Right cardiac atrium (tissue), 5 donors: Measurements from ENCODE around the gene SLC12A3. TPM values are rescaled to one million over a fixed set of nuclear protein-coding genes. Genes with fewer than 3 reads are reported as not detected.
"Not testable (repeated sequence)": the region's sequence is repeated elsewhere in the genome, so short reads cannot be mapped to it uniquely, and the experiment has no call there.

ENCODE experiments used
- ATAC-seq, 2 donors: fragments of 200-7000 bp; cut with Tn5 transposase; one replicate each; pipeline versions ENCODE4 v1.8.0 to v1.9.1; 2020; ENCODE audit warnings: moderate library complexity in 2 of 2, mild to moderate bottlenecking in 1 of 2
- DNase-seq, 3 donors: peaks; one replicate each; pipeline ENCODE4 v3.0.0-alpha.2; 2020
- H3K27ac ChIP-seq: one replicate; pipeline ENCODE4 v1.5.1; 2013; ENCODE audit warnings: mild to moderate bottlenecking, low read length, control low read depth, moderate library complexity
- H3K27me3 ChIP-seq: one replicate; pipeline ENCODE4 v1.6.1; 2013; ENCODE audit not compliant: control insufficient read depth, insufficient read depth
- H3K4me1 ChIP-seq: one replicate; pipeline ENCODE4 v1.6.1; 2013; ENCODE audit warnings: low read length; ENCODE audit not compliant: control insufficient read depth, insufficient read depth
- H3K4me3 ChIP-seq: one replicate; pipeline ENCODE4 v1.5.1; 2013; ENCODE audit warnings: low read length, control low read depth
- H3K9me3 ChIP-seq: one replicate; pipeline ENCODE4 v1.6.1; 2013; ENCODE audit warnings: low read length; ENCODE audit not compliant: control insufficient read depth
- WGBS: extraction: QIAGEN DNeasy Blood & Tissue Kit; methylation state at CpG from one replicate; pipeline ENCODE4 v1.1.7; 2013; 5-methylcytosine and 5-hydroxymethylcytosine counted together
- intact Hi-C, 4 donors: fragments of 100-400 bp; cut with DNase I; formaldehyde crosslinking; loops; one replicate each; pipeline versions ENCODE4 v1.11.0 to v1.14.0; 2022 to 2023
- polyA plus RNA-seq: library from polyadenylated mRNA; stranded (reverse); fragments of 200-250 nt; gene quantifications from one replicate; pipeline ENCODE4 v1.2.3, GENCODE V29; 2013
- total RNA-seq, 4 donors: library from RNA; stranded (reverse); fragmentation: NEBNext Ultra II Directional; extraction: Animal tissue kit (Norgen Biotek cat#: 25700); gene quantifications; one replicate each; pipeline ENCODE4 v1.2.1, GENCODE V29; 2021
- donor health status: healthy with polysubstance abuse.
- donor health status: DM: no; HTN: yes; CAD: no.
- donor health status: DM: no; HTN: no; CAD: no.
- donor health status: DM: no; HTN: yes; CAD: no; lungs with severe emphysema.
- donor health status: DM: yes; HTN: yes; CAD: no.

Gene SLC12A3
- total and polyA plus RNA-seq, 5 donors = not detected

DNA sequence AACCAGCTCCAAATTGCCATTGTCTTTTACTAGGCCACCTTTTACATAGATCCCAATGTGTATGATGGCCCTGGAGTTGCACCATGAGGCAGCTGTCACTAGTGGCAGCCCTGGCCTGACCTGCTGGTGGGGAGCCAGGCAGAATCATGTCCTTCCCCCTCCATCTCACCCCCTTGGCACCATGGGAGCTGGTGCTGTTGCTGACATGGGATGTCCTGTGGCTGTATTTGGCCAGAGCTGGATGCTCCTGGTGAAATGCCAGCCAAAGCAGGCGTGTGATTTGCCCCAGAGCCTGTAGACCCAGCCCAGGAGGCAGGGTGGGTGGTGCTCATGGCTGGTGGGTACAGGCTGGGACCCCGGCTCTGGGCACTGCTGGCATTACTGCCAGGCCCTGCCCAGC, 18.6 kb downstream of the SLC12A3 start:
- no peak for ATAC-seq
- Histone ChIP-seq H3K4me3 (no peak overlapping the region), H3K9me3 (no peaks in the 10 kb centered on the region), H3K4me1 (no peaks in the 10 kb centered on the region), H3K27ac (no peak overlapping the region), H3K27me3 (no peaks in the 10 kb centered on the region)
- peak in 1 of 3 donors; percentile 14 for DNase-seq
- intact Hi-C loops = no loop called here
- 87% methylated on average over 2 of the region's 2 CpGs for WGBS

DNA sequence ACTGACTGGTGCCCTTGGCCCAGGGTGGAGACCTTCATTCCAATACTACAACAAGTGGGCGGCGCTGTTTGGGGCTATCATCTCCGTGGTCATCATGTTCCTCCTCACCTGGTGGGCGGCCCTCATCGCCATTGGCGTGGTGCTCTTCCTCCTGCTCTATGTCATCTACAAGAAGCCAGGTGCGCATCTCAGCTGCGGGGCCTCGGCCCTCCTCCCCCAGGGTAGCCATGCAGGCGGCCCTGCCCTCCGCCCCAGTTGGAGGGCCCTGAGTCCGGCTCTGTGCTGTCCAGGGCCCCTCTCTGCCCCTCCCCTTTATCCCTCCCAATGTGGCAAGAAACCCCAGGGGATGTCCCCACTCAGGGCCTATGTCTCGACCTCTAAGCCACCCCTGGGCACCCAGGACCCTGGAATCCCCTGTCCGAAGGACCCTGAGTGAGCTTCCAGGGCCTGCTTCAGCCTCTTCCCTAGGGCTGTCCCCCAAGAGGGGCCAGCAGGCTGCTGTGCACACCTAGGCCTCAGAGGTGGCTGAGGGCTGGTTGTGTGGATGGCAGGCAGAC, 19.1 kb downstream of the SLC12A3 start:
- ATAC-seq = peak in 1 of 2 donors; percentile 18
- no peak overlapping the region for H3K4me3 ChIP-seq
- H3K27ac ChIP-seq = no peak overlapping the region
- no peaks in the 10 kb centered on the region for H3K4me1 ChIP-seq
- 94% methylated on average over 14 of the region's 14 CpGs for WGBS
- no peaks in the 10 kb centered on the region for H3K9me3 ChIP-seq
- DNase-seq = peak in 1 of 3 donors; percentile 35
- intact Hi-C loops = no loop called here
- no peaks in the 10 kb centered on the region for H3K27me3 ChIP-seq

DNA sequence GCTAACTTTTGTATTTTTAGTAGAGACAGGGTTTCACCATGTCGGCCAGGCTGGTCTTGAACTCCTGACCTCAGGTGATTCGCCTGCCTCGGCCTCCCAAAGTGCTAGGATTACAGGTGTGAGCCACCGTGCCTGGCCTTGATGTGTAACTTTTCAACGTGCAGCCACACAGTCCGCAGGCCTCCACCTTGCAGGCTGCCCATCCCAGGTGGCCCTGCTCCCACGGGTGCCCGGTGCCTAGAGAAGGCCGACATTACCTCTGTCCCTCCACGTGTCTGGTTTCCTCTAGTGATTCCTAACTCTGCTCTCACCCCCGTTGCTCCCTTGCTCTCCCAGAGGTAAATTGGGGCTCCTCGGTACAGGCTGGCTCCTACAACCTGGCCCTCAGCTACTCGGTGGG, 19.9 kb downstream of the SLC12A3 start:
- intact Hi-C loops, H3K4me3 ChIP-seq, H3K9me3 ChIP-seq, H3K4me1 ChIP-seq, H3K27me3 ChIP-seq, H3K27ac ChIP-seq, ATAC-seq: not testable (repeated sequence)
- DNase-seq = peak in 1 of 3 donors; percentile 35
- 94% methylated on average over 13 of the region's 13 CpGs for WGBS

DNA sequence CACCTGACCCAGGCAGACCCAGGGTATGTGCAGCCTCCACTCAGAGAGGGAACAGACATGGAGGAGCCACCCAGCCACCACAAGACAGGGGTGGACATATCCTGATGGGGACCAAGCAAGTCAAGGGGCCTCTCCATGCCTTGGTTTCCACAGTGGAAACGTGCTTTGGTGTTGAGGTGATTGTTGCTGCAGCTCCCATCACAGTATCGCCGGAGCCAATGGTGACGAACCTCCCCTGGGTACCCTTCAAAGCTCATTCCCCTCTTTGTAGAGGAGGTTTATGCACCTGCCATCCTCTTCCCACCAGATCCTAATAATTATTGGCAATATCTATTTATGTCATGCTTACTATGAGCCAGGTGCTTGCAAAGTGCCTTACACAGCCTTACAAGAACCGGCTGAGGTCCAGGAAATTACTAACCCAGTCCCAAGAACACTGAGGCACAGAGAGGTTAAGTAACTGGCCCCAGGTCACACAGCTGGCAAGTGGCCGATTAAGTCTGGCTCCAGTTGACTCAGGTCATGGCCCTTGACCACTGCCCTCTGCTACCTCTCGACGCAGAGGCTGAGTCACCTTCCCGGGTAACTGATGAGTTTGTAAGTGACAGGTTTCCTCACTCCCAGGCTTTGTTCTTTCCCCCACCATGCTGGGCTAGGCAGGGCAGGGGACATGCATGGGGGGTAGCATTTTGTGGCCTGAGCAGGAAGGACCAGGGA, 20.6 kb downstream of the SLC12A3 start:
- H3K27ac ChIP-seq = no peak overlapping the region
- no peaks in the 10 kb centered on the region for H3K4me1 ChIP-seq
- intact Hi-C loops = no loop called here
- peak in 1 of 3 donors; percentile 10 for DNase-seq
- H3K9me3 ChIP-seq = no peaks in the 10 kb centered on the region
- no peaks in the 10 kb centered on the region for H3K27me3 ChIP-seq
- no peak overlapping the region for H3K4me3 ChIP-seq
- WGBS = 83% methylated on average over 9 of the region's 9 CpGs
- ATAC-seq = no peak

DNA sequence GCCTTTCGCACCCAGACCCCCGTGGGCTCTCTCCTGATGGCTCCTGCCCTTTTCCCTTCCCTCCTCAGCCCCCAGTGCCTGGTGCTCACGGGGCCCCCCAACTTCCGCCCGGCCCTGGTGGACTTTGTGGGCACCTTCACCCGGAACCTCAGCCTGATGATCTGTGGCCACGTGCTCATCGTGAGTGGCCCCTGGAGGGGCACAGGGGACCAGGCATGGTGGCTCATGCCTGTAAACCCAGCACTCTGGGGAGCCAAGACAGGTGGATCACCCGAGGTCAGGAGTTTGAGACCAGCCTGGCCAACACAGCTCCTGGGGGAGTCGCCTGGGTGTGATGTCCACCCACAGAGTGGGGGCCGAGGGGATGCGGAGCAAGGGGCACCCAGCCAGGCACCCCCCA, 21.3 kb downstream of the SLC12A3 start:
- intact Hi-C loops = no loop called here
- ATAC-seq (no peak), DNase-seq (peak in 1 of 3 donors; percentile 23)
- 88% methylated on average over 12 of the region's 12 CpGs for WGBS
- H3K27me3 ChIP-seq = no peaks in the 10 kb centered on the region
- H3K9me3 ChIP-seq = no peaks in the 10 kb centered on the region
- no peak overlapping the region for H3K27ac ChIP-seq
- H3K4me3 ChIP-seq = no peak overlapping the region
- no peaks in the 10 kb centered on the region for H3K4me1 ChIP-seq

DNA sequence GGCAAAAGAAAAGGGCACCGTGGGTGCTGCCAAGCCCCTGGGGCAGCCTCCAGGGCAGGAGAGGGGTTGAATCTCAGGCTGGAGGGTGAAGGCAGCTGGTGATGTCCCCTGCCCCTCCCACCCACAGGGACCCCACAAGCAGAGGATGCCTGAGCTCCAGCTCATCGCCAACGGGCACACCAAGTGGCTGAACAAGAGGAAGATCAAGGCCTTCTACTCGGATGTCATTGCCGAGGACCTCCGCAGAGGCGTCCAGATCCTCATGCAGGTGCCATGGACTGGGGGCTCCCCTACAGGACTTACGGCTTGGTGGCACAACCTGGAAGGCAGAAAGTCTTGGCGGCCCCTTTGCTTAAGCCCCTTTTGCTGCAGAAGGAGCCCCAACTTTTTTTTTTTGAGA, 21.8 kb downstream of the SLC12A3 start:
- H3K27me3 ChIP-seq = no peaks in the 10 kb centered on the region
- H3K4me1 ChIP-seq = no peaks in the 10 kb centered on the region
- peak in 1 of 3 donors; percentile 12 for DNase-seq
- no peak overlapping the region for H3K27ac ChIP-seq
- no peak for ATAC-seq
- intact Hi-C loops = no loop called here
- 86% methylated on average over 9 of the region's 9 CpGs for WGBS
- no peak overlapping the region for H3K4me3 ChIP-seq
- H3K9me3 ChIP-seq = no peaks in the 10 kb centered on the region

DNA sequence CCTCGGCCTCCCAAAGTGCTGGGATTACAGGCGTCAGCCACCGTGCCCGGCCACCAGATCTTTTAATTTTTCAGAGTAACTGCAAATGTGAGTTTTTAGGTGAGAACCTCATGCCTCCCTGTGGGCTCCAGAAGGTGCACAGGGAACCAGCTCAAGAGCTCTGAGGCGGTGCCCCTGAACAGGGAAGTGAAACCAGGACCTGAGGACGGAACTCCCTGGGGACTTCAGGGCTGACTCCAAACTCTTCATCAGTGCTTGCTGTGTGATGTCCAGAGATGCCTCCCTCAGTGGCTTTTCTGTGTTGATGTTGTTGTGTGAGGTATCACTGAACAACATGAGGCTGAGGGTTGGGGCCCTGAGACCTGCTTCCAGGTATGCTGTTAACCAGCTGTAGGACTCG, 23.8 kb downstream of the SLC12A3 start:
- peak in 1 of 3 donors; percentile 38 for DNase-seq
- no peak overlapping the region for H3K4me3 ChIP-seq
- no peaks in the 10 kb centered on the region for H3K4me1 ChIP-seq
- intact Hi-C loops = no loop called here
- no peaks in the 10 kb centered on the region for H3K9me3 ChIP-seq
- no peak overlapping the region for H3K27ac ChIP-seq
- ATAC-seq = no peak
- H3K27me3 ChIP-seq = no peaks in the 10 kb centered on the region
- 89% methylated on average over 7 of the region's 7 CpGs for WGBS

DNA sequence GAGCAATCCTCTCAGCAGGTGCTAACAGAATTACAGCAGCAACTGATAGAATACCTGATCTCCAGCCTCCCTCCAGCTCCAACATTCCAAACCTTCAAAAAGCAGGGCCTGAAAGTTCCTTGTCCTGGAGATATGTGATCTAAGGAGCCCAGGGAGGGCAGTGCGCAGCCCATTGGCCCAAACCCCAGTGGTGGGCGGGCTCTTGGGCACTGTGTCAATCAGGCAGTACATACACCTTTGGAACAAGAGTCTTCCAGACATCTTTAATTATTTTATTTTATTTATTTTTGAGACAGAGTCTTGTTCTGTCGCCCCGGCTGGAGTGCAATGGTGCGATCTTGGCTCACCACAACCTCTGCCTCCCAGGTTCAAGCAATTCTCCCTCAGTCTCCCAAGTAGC, 24.2 kb downstream of the SLC12A3 start:
- H3K27me3 ChIP-seq = no peaks in the 10 kb centered on the region
- no peak overlapping the region for H3K27ac ChIP-seq
- DNase-seq = peak in 1 of 3 donors; percentile 7
- ATAC-seq = no peak
- no peak overlapping the region for H3K4me3 ChIP-seq
- no peaks in the 10 kb centered on the region for H3K4me1 ChIP-seq
- intact Hi-C loops = no loop called here
- WGBS = 95% methylated on average over 5 of the region's 5 CpGs
- H3K9me3 ChIP-seq = no peaks in the 10 kb centered on the region

DNA sequence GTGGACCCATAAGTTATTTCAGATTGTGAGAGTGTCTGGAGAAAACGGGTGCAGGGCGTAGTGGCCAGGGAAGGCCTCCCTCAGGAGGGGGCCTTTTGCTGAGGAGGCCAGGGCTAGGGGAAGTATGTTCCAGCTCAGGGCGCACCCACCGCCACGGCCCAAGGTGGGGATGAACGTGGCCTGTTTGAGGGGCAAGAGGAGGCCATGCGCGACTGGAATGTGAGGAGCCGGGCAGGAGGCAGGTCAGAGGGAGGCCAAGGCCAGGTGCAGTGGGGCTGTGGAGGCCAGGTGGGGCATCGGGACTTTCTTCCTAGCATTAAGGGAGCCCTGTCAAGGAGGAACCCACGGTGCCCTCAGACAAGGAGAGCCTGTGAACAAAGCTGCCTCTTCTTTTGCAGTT, 26.7 kb downstream of the SLC12A3 start:
- no peak for ATAC-seq
- 74% methylated on average over 11 of the region's 11 CpGs for WGBS
- Histone ChIP-seq H3K9me3 (no peaks in the 10 kb centered on the region), H3K27me3 (no peaks in the 10 kb centered on the region), H3K4me1 (no peaks in the 10 kb centered on the region), H3K27ac (no peak overlapping the region), H3K4me3 (no peak overlapping the region)
- intact Hi-C loops = no loop called here
- DNase-seq = no peak

DNA sequence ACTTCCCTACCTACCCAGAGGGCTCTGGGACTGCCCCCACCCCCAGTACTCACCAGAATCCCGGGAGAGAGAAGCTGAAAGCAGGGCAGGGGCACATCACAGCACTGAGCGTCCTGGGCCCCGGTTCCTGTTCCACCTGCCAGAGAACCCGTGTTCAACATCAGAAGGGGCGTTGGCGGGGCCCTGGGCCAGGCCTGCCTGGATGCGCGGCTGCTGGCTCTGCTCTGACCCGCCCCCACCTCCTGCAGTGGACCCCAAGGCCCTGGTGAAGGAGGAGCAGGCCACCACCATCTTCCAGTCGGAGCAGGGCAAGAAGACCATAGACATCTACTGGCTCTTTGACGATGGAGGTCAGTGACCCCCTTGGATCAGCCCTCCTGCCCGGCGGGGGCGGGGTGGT, 27.7 kb downstream of the SLC12A3 start:
- Histone ChIP-seq H3K4me1 (no peaks in the 10 kb centered on the region), H3K9me3 (no peaks in the 10 kb centered on the region), H3K4me3 (no peak overlapping the region), H3K27me3 (no peaks in the 10 kb centered on the region), H3K27ac (no peak overlapping the region)
- intact Hi-C loops = no loop called here
- ATAC-seq (peak; percentile 14 to 42), DNase-seq (peak in 1 of 3 donors; percentile 21)
- WGBS = 85% methylated on average over 14 of the region's 14 CpGs

DNA sequence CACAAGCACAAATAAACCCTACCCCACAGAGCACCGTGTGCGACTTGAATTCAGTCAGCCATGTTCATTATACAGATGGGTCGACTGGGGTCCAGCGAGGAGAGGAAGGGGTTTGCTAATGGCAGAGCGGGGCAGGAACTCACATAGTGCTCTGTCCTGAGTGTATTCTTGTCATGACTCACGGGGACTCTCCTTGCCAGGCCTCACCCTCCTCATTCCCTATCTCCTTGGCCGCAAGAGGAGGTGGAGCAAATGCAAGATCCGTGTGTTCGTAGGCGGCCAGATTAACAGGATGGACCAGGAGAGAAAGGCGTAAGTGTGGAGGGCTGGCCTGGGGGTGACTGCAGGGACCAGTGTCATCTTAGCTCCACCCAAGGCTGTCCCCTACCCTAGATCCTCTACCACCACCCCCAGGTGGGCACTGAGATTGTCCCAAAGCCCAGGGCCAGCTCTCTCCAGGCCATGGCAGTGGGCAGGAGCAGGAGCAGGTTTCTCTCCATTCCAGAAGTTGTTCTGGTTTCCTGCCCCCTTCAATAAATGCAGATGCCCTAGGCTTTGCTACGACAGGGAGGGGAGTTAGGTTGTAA, 29.4 kb downstream of the SLC12A3 start:
- intact Hi-C loops = no loop called here
- Histone ChIP-seq H3K9me3 (no peaks in the 10 kb centered on the region), H3K4me3 (no peak overlapping the region), H3K27me3 (no peaks in the 10 kb centered on the region), H3K4me1 (no peaks in the 10 kb centered on the region), H3K27ac (no peak overlapping the region)
- peak in 1 of 3 donors; percentile 18 for DNase-seq
- 84% methylated on average over 12 of the region's 12 CpGs for WGBS
- ATAC-seq = no peak
